Measurements from ENCODE around the gene DUSP15.
"Not testable (repeated sequence)": the region's sequence is repeated elsewhere in the genome, so short reads cannot be mapped to it uniquely, and the experiment has no call there.

Gene DUSP15, protein sequence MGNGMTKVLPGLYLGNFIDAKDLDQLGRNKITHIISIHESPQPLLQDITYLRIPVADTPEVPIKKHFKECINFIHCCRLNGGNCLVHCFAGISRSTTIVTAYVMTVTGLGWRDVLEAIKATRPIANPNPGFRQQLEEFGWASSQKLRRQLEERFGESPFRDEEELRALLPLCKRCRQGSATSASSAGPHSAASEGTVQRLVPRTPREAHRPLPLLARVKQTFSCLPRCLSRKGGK

DNA sequence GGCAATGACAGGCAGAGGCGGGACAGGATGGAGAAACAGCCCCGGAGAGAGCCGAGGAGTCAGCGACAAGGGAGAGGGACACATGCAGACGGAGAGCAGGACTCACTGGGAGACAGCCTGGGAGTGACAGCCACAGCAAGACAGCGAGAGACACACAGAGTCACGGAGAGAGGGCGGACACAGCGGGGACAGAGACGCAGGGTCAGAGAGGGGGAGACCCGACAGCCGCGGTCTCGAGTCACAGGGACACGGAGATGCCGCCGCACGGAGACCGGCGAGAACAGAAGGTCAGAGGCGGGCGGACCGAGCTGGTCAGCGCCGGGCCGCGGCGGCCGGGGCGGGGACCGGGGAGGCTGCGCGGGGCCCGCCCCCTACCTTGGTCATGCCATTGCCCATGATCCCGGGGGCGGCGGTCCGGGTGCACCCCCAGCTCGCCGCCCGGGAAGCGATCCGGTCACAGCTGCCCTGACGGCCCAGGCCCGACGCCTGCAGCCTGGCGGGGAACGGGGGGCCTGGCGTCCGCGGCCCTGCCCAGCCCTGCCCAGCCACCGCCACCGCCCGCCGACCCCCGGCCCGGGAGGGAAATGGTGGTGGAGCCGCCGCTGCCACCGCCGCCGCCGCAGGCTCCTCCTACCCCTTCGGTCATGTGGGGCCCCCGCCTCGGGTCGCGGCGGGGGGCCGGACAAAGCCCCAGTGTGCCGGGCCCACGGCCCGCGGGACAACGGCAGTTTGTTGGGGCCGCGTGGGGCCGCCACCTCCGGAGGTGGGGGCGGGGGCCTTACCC, at the start of gene DUSP15, which contains the start of gene TTLL9:
Gene DUSP15 (minus strand): TSS at position 586 of the 784 bp plus-strand sequence. CDS start 190 bp downstream, at position 396.
Gene TTLL9 (plus strand): TSS at position 693 of the 784 bp plus-strand sequence. CDS start 493 bp downstream, outside the sequence.
- no peak for DNase-seq

GRCh38 chr20:31919410-31920155, 49.3 kb upstream of the DUSP15 start:
- no peak for DNase-seq

GRCh38 chr20:31918466-31919105, 48.3 kb upstream of the DUSP15 start:
- DNase-seq: no peak

DNA sequence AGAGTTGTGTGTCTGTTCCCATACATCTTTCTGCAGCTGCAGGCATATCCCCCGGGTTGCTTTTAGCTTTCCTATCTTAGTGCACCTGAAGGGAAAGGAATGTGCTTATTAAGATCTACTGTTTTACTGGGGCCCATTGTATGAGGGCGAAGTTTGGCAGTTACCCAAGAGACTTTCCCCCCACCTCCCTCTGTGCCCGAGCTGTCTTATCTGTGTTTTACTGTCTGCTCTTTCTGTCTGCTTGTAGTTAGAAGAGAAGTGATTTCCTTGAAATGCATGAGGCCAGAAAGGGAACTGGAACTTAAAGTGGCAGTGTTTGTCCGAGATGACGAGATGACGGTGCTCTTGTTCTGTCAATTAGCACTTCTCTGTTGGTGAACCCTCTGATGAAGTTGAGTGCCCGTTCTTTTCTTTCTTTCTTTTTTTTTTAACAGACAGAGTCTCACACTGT, 47.7 kb upstream of the DUSP15 start:
- not testable (repeated sequence) for DNase-seq

DNA sequence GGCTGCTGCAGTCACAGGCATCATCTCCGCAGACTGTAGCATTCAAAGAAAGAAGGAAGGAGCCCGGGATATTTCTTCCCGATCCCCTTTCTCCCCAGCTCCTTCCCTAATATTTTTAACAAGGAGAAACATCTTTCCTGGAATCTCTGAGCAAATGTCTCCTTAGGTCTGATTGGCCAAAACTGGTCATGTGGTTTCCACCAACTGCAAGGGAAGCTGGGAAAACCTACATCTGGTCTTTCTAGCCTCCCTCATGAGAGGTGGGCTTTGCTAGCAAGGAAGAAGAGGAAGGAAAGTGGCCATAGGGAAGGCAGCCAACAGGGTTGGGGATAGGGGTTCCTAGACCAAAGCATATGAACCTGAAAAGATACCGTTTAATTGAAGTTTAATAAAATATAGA, 46.4 kb upstream of the DUSP15 start:
- DNase-seq: no peak

GRCh38 chr20:31915491-31916280, 45.4 kb upstream of the DUSP15 start:
- no peak for DNase-seq

DNA sequence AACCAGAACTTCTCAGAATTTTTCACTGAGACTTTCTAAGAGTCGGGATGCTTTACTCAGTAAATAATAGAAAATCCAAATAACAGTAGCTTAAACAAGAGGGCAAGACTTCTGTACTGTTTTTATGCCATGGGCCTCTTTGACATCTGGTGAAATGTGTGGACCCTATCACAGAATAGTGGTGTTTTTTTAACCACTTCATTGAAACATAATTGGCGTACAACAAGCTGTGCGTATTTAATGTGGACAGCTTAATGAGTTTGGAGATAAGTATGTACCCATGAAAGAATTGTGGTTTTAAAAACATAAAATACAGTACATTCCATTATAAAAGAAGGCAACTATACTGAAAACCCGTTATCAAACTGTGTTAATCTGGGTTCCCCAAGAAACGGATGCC, 43.8 kb upstream of the DUSP15 start:
- no peak for DNase-seq

DNA sequence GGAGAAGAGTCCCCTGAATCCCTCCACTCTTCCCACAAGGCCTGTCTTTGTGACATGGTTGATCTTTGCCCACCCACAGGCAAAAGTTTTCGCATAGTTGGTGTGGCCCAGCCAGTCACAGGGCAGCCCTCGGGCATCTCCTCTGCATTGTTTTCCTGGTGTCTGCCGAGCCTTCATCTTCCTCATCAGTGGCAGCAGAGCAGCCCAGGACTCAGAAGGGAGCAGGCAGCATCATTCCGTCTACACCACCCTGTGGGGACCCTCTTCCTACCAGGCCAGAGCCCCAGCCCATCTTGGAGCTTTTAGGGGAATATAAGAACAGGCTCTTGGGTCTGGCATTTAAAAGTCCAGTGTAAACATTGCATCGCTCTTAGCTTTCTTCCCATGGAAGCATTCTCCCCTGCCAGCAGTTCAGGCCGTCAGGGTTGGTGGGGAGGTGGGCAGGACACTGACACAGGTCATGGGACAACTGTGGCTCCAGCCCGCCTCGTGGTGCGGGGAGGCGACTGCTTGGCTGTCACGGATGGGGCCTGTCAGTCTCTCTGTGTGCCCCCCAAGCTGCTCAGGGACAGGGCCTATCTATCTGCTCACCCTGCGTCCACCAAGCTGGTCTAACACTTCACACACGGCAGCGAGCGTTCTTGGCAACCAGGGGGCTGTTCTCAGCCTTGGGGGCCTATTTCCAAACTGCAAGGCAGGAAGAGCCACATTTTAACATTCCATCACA, 43.3 kb upstream of the DUSP15 start:
- DNase-seq: no peak

- no peak for DNase-seq
These were observed 39.9 kb upstream of the DUSP15 start for GRCh38 chr20:31910071-31910803.

GRCh38 chr20:31909253-31910070, 39.1 kb upstream of the DUSP15 start:
- DNase-seq: no peak

DNA sequence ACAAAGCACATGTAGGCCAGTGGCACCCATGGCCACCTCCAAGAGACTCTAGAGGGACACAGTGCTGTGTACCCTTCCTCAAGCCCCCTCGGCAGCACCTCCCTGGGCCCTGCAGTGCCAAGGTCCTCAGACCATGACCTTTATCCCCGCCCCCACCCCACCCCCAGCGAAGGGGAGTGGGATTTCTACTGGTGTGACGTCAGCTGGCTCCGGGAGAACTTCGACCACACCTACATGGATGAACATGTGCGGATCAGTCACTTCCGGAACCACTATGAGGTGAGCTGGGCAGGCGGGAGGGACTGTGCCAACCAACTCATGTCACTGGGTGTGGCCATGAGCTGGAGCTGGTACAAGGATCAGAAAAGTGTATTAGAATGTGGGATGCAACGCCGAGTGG, 38.1 kb upstream of the DUSP15 start:
- DNase-seq: no peak

DNA sequence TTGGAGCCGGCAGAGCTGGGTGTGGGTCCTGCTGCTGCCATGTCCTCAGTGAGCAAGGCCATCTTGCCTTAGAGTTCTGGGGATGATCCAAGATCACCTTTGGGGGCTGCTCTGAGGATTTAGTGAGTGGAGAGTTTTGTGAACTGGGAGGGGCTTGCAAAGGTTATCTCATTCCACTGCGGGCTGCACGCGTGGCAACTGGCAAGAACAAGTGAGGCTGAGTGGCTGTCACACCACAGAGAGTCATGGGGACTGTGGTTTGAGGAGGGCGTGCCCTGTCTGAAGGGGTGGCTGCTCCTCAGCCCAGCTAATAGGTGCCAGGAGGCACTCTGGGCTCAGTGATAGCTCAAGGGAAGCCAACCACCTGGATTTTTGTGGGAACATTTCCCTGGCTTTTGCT, 37.7 kb upstream of the DUSP15 start:
- no peak for DNase-seq

DNA sequence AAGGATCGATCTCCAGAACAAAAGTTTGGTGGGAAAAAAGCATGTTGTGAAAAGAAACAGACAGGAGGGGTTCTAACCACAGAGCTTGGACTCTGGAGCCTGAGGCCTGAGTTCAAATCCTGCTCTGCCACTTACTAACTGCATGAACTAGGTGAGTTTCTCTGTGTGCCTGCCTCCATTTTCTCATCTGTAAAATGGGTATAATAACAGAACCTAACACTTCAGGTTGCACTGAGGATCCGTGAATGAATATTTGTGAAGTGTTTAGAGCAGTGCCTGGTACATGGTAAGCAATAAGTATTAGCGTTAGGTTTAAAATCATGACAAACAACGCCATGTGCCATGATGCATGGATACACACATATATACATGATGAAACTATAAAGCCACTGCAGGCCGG, 36.7 kb upstream of the DUSP15 start:
- DNase-seq: no peak

DNA sequence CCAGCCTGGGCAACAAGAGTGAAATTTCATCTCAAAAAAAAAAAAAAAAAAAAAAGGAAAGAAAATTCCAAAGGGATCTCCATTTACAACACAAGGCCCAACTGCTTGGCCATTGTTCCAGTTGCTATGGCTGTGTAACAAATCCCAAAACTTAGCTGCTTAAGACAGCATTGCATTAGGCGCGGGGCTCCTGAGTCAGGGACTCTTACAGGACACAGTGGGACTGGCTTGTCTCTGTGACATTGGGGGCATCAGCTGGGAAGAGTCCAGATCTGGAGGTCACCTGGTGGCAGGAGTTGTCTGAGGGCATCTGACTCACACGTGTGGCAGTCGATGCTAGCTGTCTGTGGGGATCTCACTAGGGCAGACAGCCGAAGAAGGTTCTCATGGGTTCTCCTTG, 35.7 kb upstream of the DUSP15 start:
- DNase-seq: no peak

DNA sequence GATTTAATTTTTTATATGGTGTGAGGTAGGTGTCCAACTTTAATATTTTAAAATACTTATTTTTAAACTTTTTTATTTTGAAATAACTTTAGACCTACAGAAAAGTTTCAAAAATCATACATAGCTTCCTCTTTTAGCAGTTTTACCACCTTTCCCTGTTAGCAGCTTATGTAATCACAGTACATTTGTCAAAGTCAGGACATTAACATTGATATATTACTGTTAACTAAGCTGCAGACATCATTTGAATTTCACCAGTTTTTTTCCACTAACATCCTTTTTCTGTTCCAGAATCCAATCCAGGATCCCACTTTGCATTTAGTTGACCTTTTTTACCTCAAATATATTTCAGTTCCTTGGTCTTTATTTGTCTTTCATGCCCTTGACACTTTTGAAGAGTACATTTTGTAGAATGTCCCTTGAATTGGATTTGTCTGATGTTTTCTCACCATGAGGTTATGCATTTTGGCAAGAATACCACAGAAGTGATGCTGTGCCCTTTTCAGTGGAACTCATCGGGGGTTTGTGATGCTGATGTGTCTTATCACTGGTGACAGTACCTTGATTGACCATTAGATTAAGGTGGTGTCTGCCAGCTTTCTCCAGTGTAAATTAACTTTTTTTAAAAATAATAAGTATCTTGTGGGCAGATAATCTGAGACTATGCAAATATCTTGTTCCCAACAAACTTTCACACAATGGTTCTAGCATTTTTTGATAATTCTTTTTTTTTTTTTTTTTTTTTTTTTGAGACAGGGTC, 33.5 kb upstream of the DUSP15 start:
- no peak for DNase-seq

GRCh38 chr20:31901615-31902014, 31.3 kb upstream of the DUSP15 start:
- DNase-seq: no peak

DNA sequence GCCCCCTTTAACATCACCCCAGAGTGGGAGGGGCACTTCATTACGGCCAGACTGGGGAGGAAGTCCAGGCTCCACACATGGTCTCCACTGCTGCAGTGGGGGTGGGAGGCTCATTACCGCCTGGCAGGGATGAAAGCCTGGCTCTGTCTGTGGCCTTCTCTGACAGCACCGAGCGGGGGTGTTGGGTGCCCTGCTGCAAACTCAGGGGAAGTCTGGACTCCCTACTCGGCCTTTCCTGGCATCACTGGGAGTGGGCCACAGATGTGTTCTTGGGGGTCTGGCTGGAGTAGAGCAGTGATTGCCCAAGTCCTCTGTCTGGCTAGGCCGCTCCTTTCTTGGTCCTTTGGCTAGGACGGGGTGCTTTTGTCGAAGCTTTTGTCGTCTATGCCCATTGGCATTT, 27.2 kb upstream of the DUSP15 start:
- DNase-seq: no peak

DNA sequence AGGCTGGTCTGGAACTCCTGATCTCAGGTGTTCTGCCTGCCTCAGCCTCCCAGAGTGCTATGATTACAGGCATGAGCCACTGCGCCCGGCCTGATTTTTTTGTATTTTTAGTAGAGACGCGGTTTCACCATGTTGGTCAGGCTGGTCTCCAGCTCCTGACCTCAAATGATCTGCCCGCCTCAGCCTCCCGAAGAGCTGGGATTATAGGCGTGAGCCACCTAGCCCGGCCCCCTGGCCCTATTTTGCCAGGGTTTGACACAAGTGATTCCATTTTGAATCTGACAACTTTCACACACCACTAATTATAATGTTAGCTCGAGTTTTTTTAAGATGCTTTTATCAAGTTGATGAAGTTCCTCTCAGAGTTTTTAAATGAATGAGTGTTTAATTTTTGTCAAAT, 25.7 kb upstream of the DUSP15 start:
- no peak for DNase-seq

All from activated effector memory CD4-positive, alpha-beta T cell treated with Interleukin-2 at 50 U/mL for 16 hours (primary cell).